Measurements from ENCODE around the gene NTM. TPM values are rescaled to one million over a fixed set of nuclear protein-coding genes. Genes with fewer than 3 reads are reported as not detected.

NTM gene
- total and polyA plus RNA-seq, 2 donors (not counting 3 experiments of a cell fraction or from before 2014, with no cell fraction given): 1.00 to 1.1 TPM

GRCh38 chr11:131754671-131755070, 384.3 kb downstream of the NTM start:
- dilution Hi-C loops (cut with MboI; ENCODE audit: extremely low pct_ligation_motif_present, low sequenced_read_pairs): loop anchor here (5.0 kb wide), 1 partner anchor 103 kb away; no protein-coding TSS in a partner anchor
- H3K9me3 ChIP-seq (replicated peaks; ENCODE audit: control insufficient read depth, insufficient read depth, low read length): no peaks in the 10 kb centered on the region
- ChIA-PET POLR2A (no interaction called here), CTCF (no interaction called here)
- BruUV-seq (replicated peaks): no TSS peak
- H3K9ac ChIP-seq (replicated peaks; ENCODE audit: extremely low read depth, insufficient read depth, low read length): peak overlapping the region; percentile 65
- H3K79me2 ChIP-seq (ENCODE audit: control insufficient read depth, insufficient read depth, low read length): no peaks in the 10 kb centered on the region
- no peak overlapping the region for H3K4me3 ChIP-seq (replicated peaks in 1 of 3; ENCODE audit: insufficient read depth in 1 of 3, low read depth in 1 of 3, low read length in 3 of 3)
- DNase-seq (ENCODE audit: low read depth, low spot score): peak; percentile 50
- peak overlapping the region; percentile 97 for H2AFZ ChIP-seq (ENCODE audit: low read depth, low read length)
- H3K4me2 ChIP-seq (ENCODE audit: insufficient read depth, low read length): peak overlapping the region; percentile 50
- peak; percentile 82 for FAIRE-seq
- H3K4me1 ChIP-seq (ENCODE audit: control insufficient read depth, extremely low read depth, insufficient read depth, low read length): peaks cover 29% of the 10 kb centered on the region
- intact Hi-C loops (cut with micrococcal nuclease): no loop called here
- peak overlapping the region; percentile 92 for H3K27ac ChIP-seq (ENCODE audit: insufficient read depth, low read depth, low read length)
- H3K9me1 ChIP-seq (replicated peaks; ENCODE audit: control insufficient read depth, extremely low read depth, insufficient read depth, low read length): no peaks in the 10 kb centered on the region
- H3K27me3 ChIP-seq (ENCODE audit: control insufficient read depth in 2 of 2, insufficient read depth in 2 of 2, low read length in 2 of 2): no peaks in the 10 kb centered on the region
- peak; percentile 54 for TF ChIP-seq JUN (IDR thresholded peaks at IDR 0.05; ENCODE audit: borderline replicate concordance, insufficient read depth, insufficient read length, low read depth)
- no peak for TF ChIP-seq GATA2 (IDR thresholded peaks at IDR 0.05; ENCODE audit: insufficient read depth, insufficient read length, low read depth, low read length)
- TF ChIP-seq EZH2 (IDR thresholded peaks at IDR 0.05; ENCODE audit: borderline replicate concordance, low read depth, low read length, severe bottlenecking): no peak
- no peak for TF ChIP-seq POLR2A (IDR thresholded peaks at IDR 0.05; ENCODE audit: low read depth, low read length)
- TF ChIP-seq CTCF (IDR thresholded peaks at IDR 0.05; ENCODE audit: extremely low read depth in 1 of 2, insufficient read depth in 1 of 2, low read depth in 1 of 2, low read length in 2 of 2): no peak
- no peak for TF ChIP-seq FOS (IDR thresholded peaks at IDR 0.05; ENCODE audit: borderline replicate concordance, insufficient read depth, low read length)
- TF ChIP-seq MYC (IDR thresholded peaks at IDR 0.05; ENCODE audit: low read depth, low read length): no peak
- peak; percentile 21 for TF ChIP-seq POLR2AphosphoS5 (IDR thresholded peaks at IDR 0.05; ENCODE audit: insufficient read depth, low read depth, low read length)
- TF ChIP-seq MAX (IDR thresholded peaks at IDR 0.05; ENCODE audit: insufficient read depth, insufficient read length): no peak
- H3K36me3 ChIP-seq (ENCODE audit: control insufficient read depth in 2 of 2, extremely low read depth in 1 of 2, insufficient read depth in 2 of 2, low read length in 2 of 2): no peaks in the 10 kb centered on the region
- no peaks in the 10 kb centered on the region for H4K20me1 ChIP-seq (replicated peaks; ENCODE audit: control insufficient read depth, extremely low read depth, insufficient read depth, low read length)

All from endothelial cell of umbilical vein (primary cell).